Measurements from ENCODE around the gene MEIOB. TPM values are rescaled to one million over a fixed set of nuclear protein-coding genes. Genes with fewer than 3 reads are reported as not detected.

The MEIOB gene
- total RNA-seq, 1 experiment from 2014 or later = 1.3 TPM

DNA sequence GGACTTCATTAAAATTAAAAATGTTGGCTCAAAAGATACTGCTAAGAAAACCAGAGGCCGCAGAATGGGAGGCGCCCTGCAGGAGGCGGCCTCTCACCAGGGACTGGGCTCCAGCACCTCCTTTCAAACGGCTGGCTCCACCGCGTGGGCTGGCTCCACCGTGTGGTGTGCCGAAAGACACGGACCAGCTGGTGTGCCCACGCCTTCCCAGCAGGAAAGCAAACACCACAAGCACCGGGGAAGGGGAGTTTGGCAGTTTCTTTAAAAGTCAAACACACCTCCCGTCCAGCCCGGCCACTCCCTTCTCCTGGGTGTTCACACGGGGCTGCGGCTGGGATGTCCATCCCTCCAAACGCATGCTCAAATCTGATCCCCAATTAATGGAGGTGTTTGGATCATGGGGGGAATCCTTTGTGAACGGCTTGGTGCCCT lies 59.2 kb downstream of the MEIOB start:
- H3K4me3 Mint-ChIP-seq = no peak overlapping the region
- no peaks in the 10 kb centered on the region for H3K27me3 Mint-ChIP-seq (ENCODE audit: low read depth)
- Histone ChIP-seq H2AK5ac (ENCODE audit: insufficient read length, low read length) (no peak overlapping the region), H2BK15ac (ENCODE audit: low read depth, low read length) (no peak overlapping the region), H3K9me3 (ENCODE audit: control insufficient read depth, low read depth, low read length) (no peaks in the 10 kb centered on the region), H3K79me1 (ENCODE audit: insufficient read depth, low read depth, low read length, poor library complexity, severe bottlenecking) (no peaks in the 10 kb centered on the region), H3K79me2 (ENCODE audit: insufficient read depth, low read length) (no peaks in the 10 kb centered on the region), H3K23me2 (ENCODE audit: insufficient read length, low read depth, low read length, poor library complexity, severe bottlenecking) (no peaks in the 10 kb centered on the region), H2BK5ac (ENCODE audit: insufficient read length, low read length) (no peak overlapping the region), H3T11ph (ENCODE audit: low read length) (no peak overlapping the region), H4K20me1 (ENCODE audit: control insufficient read depth, insufficient read depth, insufficient read length) (no peaks in the 10 kb centered on the region), H3K23ac (ENCODE audit: insufficient read length, low read depth, low read length) (no peak overlapping the region), H3K4me1 (ENCODE audit: insufficient read depth, low read length) (no peaks in the 10 kb centered on the region), H3K27me3 (ENCODE audit: insufficient read depth, low read length) (no peaks in the 10 kb centered on the region), H4K8ac (replicated peaks; ENCODE audit: insufficient read length, low read depth, low read length) (no peak overlapping the region), H2BK12ac (ENCODE audit: insufficient read length, low read depth, low read length) (no peak overlapping the region), H3K4me2 (ENCODE audit: insufficient read depth, insufficient read length, low read length) (no peak overlapping the region), H4K5ac (ENCODE audit: insufficient read length, low read depth, low read length) (no peak overlapping the region), H4K91ac (ENCODE audit: insufficient read length, low read depth, low read length) (no peak overlapping the region), H3K56ac (ENCODE audit: insufficient read length, low read depth, low read length) (no peak overlapping the region), H3K14ac (ENCODE audit: insufficient read depth, low read length) (no peak overlapping the region), H3K9ac (ENCODE audit: extremely low read depth, insufficient read length, low read length) (no peak overlapping the region), H2BK20ac (ENCODE audit: low read depth, low read length, poor library complexity, severe bottlenecking) (no peak overlapping the region), H3K18ac (ENCODE audit: insufficient read length, low read depth, low read length) (no peak overlapping the region), H2AFZ (ENCODE audit: low read length) (no peak overlapping the region), H2BK120ac (ENCODE audit: low read depth, low read length, poor library complexity, severe bottlenecking) (no peak overlapping the region), H3K4ac (ENCODE audit: low read depth, low read length) (no peak overlapping the region), H3K27ac (ENCODE audit: insufficient read length, low read depth, low read length) (no peak overlapping the region)
- DNase-seq = peak; percentile 68
- H3K9me3 Mint-ChIP-seq = no peaks in the 10 kb centered on the region
- H3K4me1 Mint-ChIP-seq = peaks cover 0 to 3% of the 10 kb centered on the region in 2 experiments; a peak in 2 of 4 replicates
- no peak overlapping the region for H3K27ac Mint-ChIP-seq
- TF ChIP-seq, protein P1, sequence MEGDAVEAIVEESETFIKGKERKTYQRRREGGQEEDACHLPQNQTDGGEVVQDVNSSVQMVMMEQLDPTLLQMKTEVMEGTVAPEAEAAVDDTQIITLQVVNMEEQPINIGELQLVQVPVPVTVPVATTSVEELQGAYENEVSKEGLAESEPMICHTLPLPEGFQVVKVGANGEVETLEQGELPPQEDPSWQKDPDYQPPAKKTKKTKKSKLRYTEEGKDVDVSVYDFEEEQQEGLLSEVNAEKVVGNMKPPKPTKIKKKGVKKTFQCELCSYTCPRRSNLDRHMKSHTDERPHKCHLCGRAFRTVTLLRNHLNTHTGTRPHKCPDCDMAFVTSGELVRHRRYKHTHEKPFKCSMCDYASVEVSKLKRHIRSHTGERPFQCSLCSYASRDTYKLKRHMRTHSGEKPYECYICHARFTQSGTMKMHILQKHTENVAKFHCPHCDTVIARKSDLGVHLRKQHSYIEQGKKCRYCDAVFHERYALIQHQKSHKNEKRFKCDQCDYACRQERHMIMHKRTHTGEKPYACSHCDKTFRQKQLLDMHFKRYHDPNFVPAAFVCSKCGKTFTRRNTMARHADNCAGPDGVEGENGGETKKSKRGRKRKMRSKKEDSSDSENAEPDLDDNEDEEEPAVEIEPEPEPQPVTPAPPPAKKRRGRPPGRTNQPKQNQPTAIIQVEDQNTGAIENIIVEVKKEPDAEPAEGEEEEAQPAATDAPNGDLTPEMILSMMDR (conservative IDR thresholded peaks at IDR 0.05) = peak; percentile 69
- no CpG with 5 or more reads among the region's 17 CpGs for WGBS (ENCODE audit: extremely low coverage, insufficient read length, low lambda C conversion rate)
- peaks cover 5 to 27% (median 15%) of the 10 kb centered on the region in 3 experiments; a peak in 6 of 7 replicates for H3K36me3 Mint-ChIP-seq (ENCODE audit: insufficient read depth in 1 of 3, low read depth in 3 of 3)

Data from H9 (cell line).